Rectal smooth muscle tissue (tissue), 1 donor: Measurements from ENCODE around the gene CERCAM.
"Not testable (repeated sequence)": the region's sequence is repeated elsewhere in the genome, so short reads cannot be mapped to it uniquely, and the experiment has no call there.

ENCODE experiments used
- H3K27ac ChIP-seq: one replicate; pipeline ENCODE4 v1.7.0; 2013; ENCODE audit warnings: low read depth, low read length, inconsistent platforms
- H3K27me3 ChIP-seq: one replicate; pipeline ENCODE4 v1.7.0; 2013; ENCODE audit warnings: low read length; ENCODE audit not compliant: control insufficient read depth, insufficient read depth
- H3K36me3 ChIP-seq: one replicate; pipeline ENCODE4 v1.7.0; 2013; ENCODE audit warnings: low read length; ENCODE audit not compliant: control insufficient read depth, insufficient read depth
- H3K4me1 ChIP-seq: one replicate; pipeline ENCODE4 v1.7.0; 2013; ENCODE audit warnings: low read length; ENCODE audit not compliant: control insufficient read depth, insufficient read depth
- H3K4me3 ChIP-seq: one replicate; pipeline ENCODE4 v1.7.0; 2013; ENCODE audit warnings: low read length
- H3K9ac ChIP-seq: one replicate; pipeline ENCODE4 v1.7.0; 2013; ENCODE audit warnings: low read length

Gene CERCAM

DNA sequence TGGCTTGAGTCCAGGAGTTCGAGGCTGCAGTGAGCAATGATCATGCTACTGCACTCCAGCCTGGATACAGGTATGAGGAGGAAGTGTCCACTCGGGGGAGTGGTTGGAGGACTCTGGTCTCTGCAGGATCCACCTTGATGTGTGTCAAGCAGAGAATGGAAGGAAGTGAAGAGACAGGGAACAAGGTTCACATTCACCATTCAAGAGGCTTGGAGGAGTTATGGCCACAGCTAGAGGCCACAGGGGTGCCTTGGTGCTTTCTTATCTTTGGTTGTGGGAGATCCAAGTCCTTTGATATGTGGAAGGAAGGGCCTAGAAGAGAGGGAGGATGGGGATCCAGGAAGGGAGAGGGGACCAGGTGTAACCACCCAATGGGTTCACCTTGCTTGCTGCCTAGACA lies 5.4 kb upstream of the CERCAM start:
- no peaks in the 10 kb centered on the region for H3K36me3 ChIP-seq
- peaks cover 10% of the 10 kb centered on the region for H3K27me3 ChIP-seq
- H3K4me3 ChIP-seq, result no peak overlapping the region
- no peak overlapping the region for H3K9ac ChIP-seq
- H3K27ac ChIP-seq, result no peak overlapping the region
- peaks cover 9% of the 10 kb centered on the region for H3K4me1 ChIP-seq

DNA sequence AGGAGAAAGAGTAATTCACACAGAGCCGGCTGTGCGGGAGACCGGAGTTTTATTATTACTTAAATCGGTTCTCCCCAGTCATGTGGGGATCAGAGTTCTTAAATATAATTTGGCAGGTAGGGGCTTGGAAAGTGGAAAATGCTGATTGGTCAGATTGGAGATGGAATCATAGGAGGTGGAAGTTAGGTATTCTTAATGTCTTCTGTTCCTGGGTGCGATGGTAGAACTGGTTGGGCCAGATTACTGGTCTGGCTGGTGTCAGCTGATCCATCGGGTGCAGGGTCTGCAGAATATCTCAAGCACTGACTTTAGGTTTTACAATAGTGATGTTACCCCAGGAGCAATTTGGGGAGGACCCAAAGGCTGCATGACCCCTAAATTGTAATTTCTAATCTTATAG lies 4.6 kb upstream of the CERCAM start:
- Histone ChIP-seq H3K9ac (no peak overlapping the region), H3K4me3 (no peak overlapping the region), H3K4me1 (peaks cover 9% of the 10 kb centered on the region), H3K27ac (no peak overlapping the region), H3K27me3 (peaks cover 10% of the 10 kb centered on the region), H3K36me3 (no peaks in the 10 kb centered on the region)

- Histone ChIP-seq H3K9ac (no peak overlapping the region), H3K4me1 (peaks cover 11% of the 10 kb centered on the region), H3K27ac (no peak overlapping the region), H3K36me3 (no peaks in the 10 kb centered on the region), H3K4me3 (no peak overlapping the region), H3K27me3 (peaks cover 10% of the 10 kb centered on the region)
Measured at GRCh38 chr9:128416432-128417019, 4.1 kb upstream of the CERCAM start.

DNA sequence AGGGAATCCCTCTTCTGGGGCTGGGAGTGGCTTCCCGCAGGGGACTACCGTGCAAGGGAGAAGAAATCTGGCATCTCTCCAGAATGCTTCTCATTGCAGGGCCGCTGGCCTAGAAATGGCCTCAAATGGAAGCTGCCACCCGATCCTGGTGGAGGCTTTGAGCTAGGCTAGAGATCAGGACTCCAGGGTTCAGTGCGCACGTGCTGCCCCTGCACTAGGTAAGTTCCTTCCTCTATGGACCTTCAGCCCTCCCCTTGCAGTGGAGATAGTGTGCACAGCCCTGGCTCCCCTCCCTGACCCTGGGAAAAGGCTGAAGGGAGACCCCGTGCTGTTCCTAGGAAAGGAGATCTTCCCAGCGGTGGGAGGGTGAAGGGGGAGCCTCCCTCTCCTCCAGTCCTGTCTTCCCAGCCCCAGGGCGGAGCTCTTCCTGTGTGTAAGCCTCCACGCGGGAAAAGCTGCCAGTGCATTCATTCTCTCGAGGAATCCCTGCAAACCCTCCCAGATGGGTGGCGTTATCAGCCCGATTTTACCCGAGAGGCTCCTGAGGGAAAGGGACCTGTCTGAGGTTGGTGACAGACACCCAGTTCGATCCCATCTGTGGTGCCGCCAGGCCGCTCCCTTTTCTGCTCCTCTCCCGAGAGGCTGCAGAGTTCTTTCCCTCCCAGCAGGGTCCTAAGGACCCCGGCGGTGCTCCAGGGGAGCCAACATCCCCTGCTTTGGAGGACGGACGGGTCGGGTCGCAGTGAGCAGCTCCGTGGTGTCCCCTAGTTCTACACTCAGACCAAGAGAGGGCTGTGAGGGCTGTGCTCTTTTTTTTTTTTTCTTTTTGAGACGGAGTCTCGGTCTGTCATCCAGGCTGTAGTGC lies 1.4 kb upstream of the CERCAM start:
- Histone ChIP-seq H3K36me3 (no peaks in the 10 kb centered on the region), H3K27ac (no peak overlapping the region), H3K4me3 (peak overlapping the region; percentile 80), H3K27me3 (peaks cover 10% of the 10 kb centered on the region), H3K4me1 (peaks cover 14% of the 10 kb centered on the region), H3K9ac (peak overlapping the region; percentile 4)

DNA sequence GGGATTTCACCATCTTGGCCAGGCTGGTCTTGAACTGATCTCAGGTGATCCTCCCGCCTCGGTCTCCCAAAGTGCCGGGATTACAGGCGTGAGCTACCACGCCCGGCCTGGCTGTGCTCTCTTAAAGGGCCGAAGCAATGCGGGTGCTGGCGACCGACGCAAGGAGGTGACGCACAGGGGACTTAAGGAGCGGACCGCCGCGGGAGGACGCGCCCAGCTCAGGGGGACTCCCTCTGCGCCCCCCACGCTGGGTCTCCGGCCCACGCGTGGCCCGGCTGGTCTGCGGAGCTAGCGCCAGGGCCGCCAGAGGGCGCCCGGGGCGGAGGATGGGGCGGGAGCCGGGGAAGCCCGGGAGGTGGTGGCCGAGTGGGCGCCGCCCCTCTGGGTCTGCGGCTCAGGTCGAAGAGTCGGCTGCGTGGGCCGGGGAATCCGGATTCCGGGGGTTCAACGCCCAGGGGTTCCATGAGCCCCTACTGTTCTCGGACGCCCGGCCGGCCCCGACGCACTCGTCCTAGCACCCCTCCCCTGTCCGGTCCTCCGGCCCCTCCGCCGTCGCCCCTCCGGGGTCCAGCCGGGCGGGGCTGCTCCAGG lies 502 bp upstream of the CERCAM start:
- peaks cover 10% of the 10 kb centered on the region for H3K27me3 ChIP-seq
- peak overlapping the region; percentile 40 for H3K9ac ChIP-seq
- peaks cover 14% of the 10 kb centered on the region for H3K4me1 ChIP-seq

GRCh38 chr9:128421482-128421996 lies 882 bp downstream of the CERCAM start:
- H3K36me3 ChIP-seq, result no peaks in the 10 kb centered on the region
- H3K27ac ChIP-seq, result peak overlapping the region; percentile 14
- H3K4me1 ChIP-seq, result peaks cover 14% of the 10 kb centered on the region
- H3K4me3 ChIP-seq, result peak overlapping the region; percentile 80
- peaks cover 10% of the 10 kb centered on the region for H3K27me3 ChIP-seq
- no peak overlapping the region for H3K9ac ChIP-seq

More for the DNA sequence above, 502 bp upstream of the CERCAM start:
- Histone ChIP-seq H3K4me3 (peak overlapping the region; percentile 80), H3K27ac (peak overlapping the region; percentile 55), H3K36me3 (no peaks in the 10 kb centered on the region)

GRCh38 chr9:128422022-128422782 lies 1.5 kb downstream of the CERCAM start:
- not testable (repeated sequence) for H3K36me3 ChIP-seq, H3K27ac ChIP-seq, H3K9ac ChIP-seq, H3K4me3 ChIP-seq
- Histone ChIP-seq H3K4me1 (peaks cover 14% of the 10 kb centered on the region), H3K27me3 (peaks cover 10% of the 10 kb centered on the region)

DNA sequence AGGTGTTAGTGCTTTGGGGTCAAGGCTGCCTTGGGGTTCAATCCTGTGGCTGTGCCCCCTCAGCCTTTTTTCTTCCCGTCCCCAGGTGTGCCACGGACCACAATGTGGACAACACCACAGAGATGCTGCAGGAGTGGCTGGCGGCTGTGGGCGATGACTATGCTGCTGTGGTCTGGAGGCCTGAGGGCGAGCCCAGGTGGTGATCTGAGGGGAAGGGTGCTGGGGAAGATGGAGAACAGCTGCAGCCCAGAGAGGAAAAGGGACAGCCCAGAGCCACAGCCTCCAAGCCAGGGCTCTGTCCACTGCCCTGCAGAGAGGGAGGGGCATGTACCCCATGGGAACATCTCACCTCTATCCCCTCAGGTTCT lies 2.1 kb downstream of the CERCAM start:
- Histone ChIP-seq H3K36me3 (no peaks in the 10 kb centered on the region), H3K27ac (no peak overlapping the region), H3K9ac (no peak overlapping the region)

GRCh38 chr9:128423356-128423755 lies 2.7 kb downstream of the CERCAM start:
- H3K9ac ChIP-seq, H3K36me3 ChIP-seq, H3K27ac ChIP-seq, H3K4me3 ChIP-seq: not testable (repeated sequence)
- Histone ChIP-seq H3K27me3 (peaks cover 10% of the 10 kb centered on the region), H3K4me1 (peaks cover 14% of the 10 kb centered on the region)

More for the DNA sequence above, 2.1 kb downstream of the CERCAM start:
- peaks cover 14% of the 10 kb centered on the region for H3K4me1 ChIP-seq
- H3K4me3 ChIP-seq, result no peak overlapping the region
- peaks cover 10% of the 10 kb centered on the region for H3K27me3 ChIP-seq

GRCh38 chr9:128424268-128424780 lies 3.7 kb downstream of the CERCAM start:
- no peaks in the 10 kb centered on the region for H3K36me3 ChIP-seq
- H3K27ac ChIP-seq, result no peak overlapping the region
- H3K9ac ChIP-seq, result no peak overlapping the region
- peaks cover 4% of the 10 kb centered on the region for H3K27me3 ChIP-seq
- H3K4me3 ChIP-seq, result no peak overlapping the region
- peaks cover 9% of the 10 kb centered on the region for H3K4me1 ChIP-seq

- H3K4me3 ChIP-seq, result no peak overlapping the region
- no peak overlapping the region for H3K9ac ChIP-seq
- H3K27ac ChIP-seq, result no peak overlapping the region
- no peaks in the 10 kb centered on the region for H3K4me1 ChIP-seq
- H3K27me3 ChIP-seq, result no peaks in the 10 kb centered on the region
- no peaks in the 10 kb centered on the region for H3K36me3 ChIP-seq
Measured at GRCh38 chr9:128428644-128429512, 8.2 kb downstream of the CERCAM start.
